ENCODE data around the gene GALM.

Gene GALM

DNA sequence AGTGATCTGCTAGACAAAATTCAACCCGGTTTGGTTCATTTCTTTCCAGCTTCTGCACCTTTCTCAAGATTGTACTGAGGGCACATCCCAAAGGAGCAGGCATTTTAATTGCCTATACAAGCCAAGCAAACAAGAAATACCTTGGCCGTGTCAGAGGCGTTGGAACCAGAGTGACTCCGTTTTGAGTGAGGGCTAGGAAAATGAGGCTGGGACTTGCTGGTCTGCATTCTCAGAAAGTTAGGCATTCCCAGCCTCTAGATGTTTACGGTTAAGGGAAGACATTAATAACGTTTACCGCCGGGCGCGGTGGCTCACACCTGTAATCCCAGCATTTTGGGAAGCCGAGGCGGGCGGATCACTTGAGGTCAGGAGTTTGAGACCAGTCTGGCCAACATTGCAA is 110.6 kb downstream of the GALM start:
- no peak for DNase-seq
- in situ Hi-C loops (cut with HindIII; ENCODE audit: low pct_ligation_motif_present, low pct_unique_long_range_greater_than_20kb, low sequenced_read_pairs): no loop called here

DNA sequence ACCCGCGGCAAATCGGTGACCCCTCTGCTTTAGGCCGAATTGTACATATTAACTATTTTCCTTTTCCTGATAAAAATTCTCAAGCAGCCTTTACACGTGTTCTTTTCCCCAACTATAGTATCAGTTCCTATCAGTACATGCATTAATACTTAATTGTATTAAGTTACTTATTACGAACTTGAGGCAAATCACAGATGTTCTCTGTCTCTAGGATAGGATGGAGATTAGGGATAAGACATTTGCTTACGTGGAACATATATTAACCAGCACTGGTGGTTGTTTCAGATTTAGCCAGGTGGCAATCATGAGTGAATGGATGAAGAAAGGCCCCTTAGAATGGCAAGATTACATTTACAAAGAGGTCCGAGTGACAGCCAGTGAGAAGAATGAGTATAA is 112.8 kb downstream of the GALM start:
- DNase-seq: no peak
- in situ Hi-C loops (cut with HindIII; ENCODE audit: low pct_ligation_motif_present, low pct_unique_long_range_greater_than_20kb, low sequenced_read_pairs): no loop called here

GRCh38 chr2:38783586-38783985 is 117.7 kb downstream of the GALM start:
- in situ Hi-C loops (cut with HindIII; ENCODE audit: low pct_ligation_motif_present, low pct_unique_long_range_greater_than_20kb, low sequenced_read_pairs): no loop called here
- DNase-seq: no peak

All from ACHN (cell line).